Mesothelial cell of epicardium (in vitro differentiated cells): ENCODE measurements around the gene MAIP1. TPM values are rescaled to one million over a fixed set of nuclear protein-coding genes. Genes with fewer than 3 reads are reported as not detected.
A peak's percentile ranks its signal among the peaks of the same experiment; 100 is the strongest.

ENCODE experiments used
- DNase-seq, 2 experiments: peaks; one replicate each; pipeline ENCODE4 v3.0.0; 2021; ENCODE audit warnings: low spot score in 2 of 2; ENCODE audit not compliant: unreplicated experiment in 2 of 2
- H3K27ac Mint-ChIP-seq: 2 replicates; pipeline ENCODE4 v1.8.0; 2021; ENCODE audit warnings: mixed read lengths
- H3K27me3 Mint-ChIP-seq: 2 replicates; pipeline ENCODE4 v1.8.0; 2021; ENCODE audit warnings: low read depth, mixed read lengths
- H3K36me3 Mint-ChIP-seq: 2 replicates; pipeline ENCODE4 v1.8.0; 2021; ENCODE audit warnings: mixed read lengths
- H3K4me1 Mint-ChIP-seq: 2 replicates; pipeline ENCODE4 v1.8.0; 2021; ENCODE audit warnings: mixed read lengths
- H3K4me3 Mint-ChIP-seq: 2 replicates; pipeline ENCODE4 v1.8.0; 2021; ENCODE audit warnings: mild to moderate bottlenecking, moderate library complexity, mixed read lengths
- H3K9me3 Mint-ChIP-seq: 2 replicates; pipeline ENCODE4 v1.8.0; 2021; ENCODE audit warnings: mixed read lengths
- CTCF ChIP-seq: fragments of 200-600 bp; sonication (generic); IDR thresholded peaks from one replicate; pipeline ENCODE4 v1.5.0; 2021; ENCODE audit warnings: antibody characterized with exemption; ENCODE audit not compliant: unreplicated experiment
- total RNA-seq: library from RNA; stranded (reverse); gene quantifications from 3 replicates; pipeline ENCODE4 v1.2.1, GENCODE V29; 2021

The MAIP1 gene
- total RNA-seq, 1 donor from 2014 or later, result 20.2 TPM

- peaks cover 11% of the 10 kb centered on the region for H3K4me1 Mint-ChIP-seq
- no peak overlapping the region for H3K27ac Mint-ChIP-seq
- no peaks in the 10 kb centered on the region for H3K27me3 Mint-ChIP-seq
- H3K36me3 Mint-ChIP-seq, result no peaks in the 10 kb centered on the region
- DNase-seq, result no peak
- H3K9me3 Mint-ChIP-seq, result no peaks in the 10 kb centered on the region
- TF ChIP-seq CTCF, result no peak
- no peak overlapping the region for H3K4me3 Mint-ChIP-seq
These were observed 28.8 kb downstream of the MAIP1 start for GRCh38 chr2:199984159-199984558.

GRCh38 chr2:199984755-199985154 is 29.4 kb downstream of the MAIP1 start:
- no peak overlapping the region for H3K27ac Mint-ChIP-seq
- TF ChIP-seq CTCF, result no peak

GRCh38 chr2:199985625-199986207 is 30.3 kb downstream of the MAIP1 start:
- no peak overlapping the region for H3K4me3 Mint-ChIP-seq
- DNase-seq, result peak in 1 of 2 experiments; percentile 40
- H3K4me1 Mint-ChIP-seq, result peaks cover 7% of the 10 kb centered on the region
- H3K27me3 Mint-ChIP-seq, result no peaks in the 10 kb centered on the region
- H3K36me3 Mint-ChIP-seq, result no peaks in the 10 kb centered on the region
- H3K27ac Mint-ChIP-seq, result no peak overlapping the region
- TF ChIP-seq CTCF, result no peak
- no peaks in the 10 kb centered on the region for H3K9me3 Mint-ChIP-seq

More at GRCh38 chr2:199984755-199985154, 29.4 kb downstream of the MAIP1 start:
- no peak overlapping the region for H3K4me3 Mint-ChIP-seq
- DNase-seq, result no peak
- H3K27me3 Mint-ChIP-seq, result no peaks in the 10 kb centered on the region
- no peaks in the 10 kb centered on the region for H3K9me3 Mint-ChIP-seq
- H3K4me1 Mint-ChIP-seq, result peaks cover 10% of the 10 kb centered on the region
- no peaks in the 10 kb centered on the region for H3K36me3 Mint-ChIP-seq

GRCh38 chr2:199987586-199987985 is 32.2 kb downstream of the MAIP1 start:
- peaks cover 7% of the 10 kb centered on the region for H3K4me1 Mint-ChIP-seq
- H3K27ac Mint-ChIP-seq, result no peak overlapping the region
- no peak overlapping the region for H3K4me3 Mint-ChIP-seq

GRCh38 chr2:199988151-199988550 is 32.8 kb downstream of the MAIP1 start:
- Mint-ChIP-seq H3K4me1 (peaks cover 3% of the 10 kb centered on the region), H3K36me3 (no peaks in the 10 kb centered on the region), H3K27me3 (no peaks in the 10 kb centered on the region), H3K9me3 (no peaks in the 10 kb centered on the region), H3K4me3 (no peak overlapping the region), H3K27ac (no peak overlapping the region)
- TF ChIP-seq CTCF, result no peak
- DNase-seq, result no peak

More at GRCh38 chr2:199987586-199987985, 32.2 kb downstream of the MAIP1 start:
- H3K36me3 Mint-ChIP-seq, result no peaks in the 10 kb centered on the region
- no peaks in the 10 kb centered on the region for H3K27me3 Mint-ChIP-seq
- H3K9me3 Mint-ChIP-seq, result no peaks in the 10 kb centered on the region
- DNase-seq, result no peak
- TF ChIP-seq CTCF, result no peak
